ENCODE results near the gene GLO1.

DNA sequence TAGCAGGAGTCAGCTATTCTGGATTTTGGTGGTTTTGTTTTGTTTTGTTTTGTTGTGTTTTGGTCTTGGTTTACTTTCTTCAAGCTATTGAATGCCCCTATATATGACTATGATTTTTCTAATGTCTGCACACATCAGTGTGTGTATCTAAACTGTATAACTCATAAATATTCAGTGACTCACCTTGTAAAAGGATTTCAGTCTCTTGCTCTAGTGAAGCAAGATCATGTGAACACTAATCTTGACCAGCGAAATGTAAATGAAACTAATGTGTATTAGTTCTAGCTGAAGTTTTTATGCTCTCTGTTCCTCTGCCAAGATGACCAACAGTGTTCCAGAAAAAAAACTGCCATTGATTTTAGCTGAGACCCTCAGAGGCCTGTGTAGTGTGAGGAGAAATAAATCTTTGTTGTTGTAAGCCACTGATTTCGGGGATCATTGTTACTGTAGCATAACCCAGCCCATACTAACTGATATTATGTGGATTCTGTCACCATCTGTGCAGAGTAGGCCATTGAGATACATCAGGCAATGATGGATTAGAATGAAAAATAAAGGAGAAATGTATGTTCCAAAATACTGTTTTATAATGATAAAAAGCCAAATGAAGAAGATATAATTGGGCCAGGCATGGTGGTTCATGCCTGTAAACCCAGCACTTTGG is 51.7 kb downstream of the GLO1 start:
- TF ChIP-seq, protein P1, sequence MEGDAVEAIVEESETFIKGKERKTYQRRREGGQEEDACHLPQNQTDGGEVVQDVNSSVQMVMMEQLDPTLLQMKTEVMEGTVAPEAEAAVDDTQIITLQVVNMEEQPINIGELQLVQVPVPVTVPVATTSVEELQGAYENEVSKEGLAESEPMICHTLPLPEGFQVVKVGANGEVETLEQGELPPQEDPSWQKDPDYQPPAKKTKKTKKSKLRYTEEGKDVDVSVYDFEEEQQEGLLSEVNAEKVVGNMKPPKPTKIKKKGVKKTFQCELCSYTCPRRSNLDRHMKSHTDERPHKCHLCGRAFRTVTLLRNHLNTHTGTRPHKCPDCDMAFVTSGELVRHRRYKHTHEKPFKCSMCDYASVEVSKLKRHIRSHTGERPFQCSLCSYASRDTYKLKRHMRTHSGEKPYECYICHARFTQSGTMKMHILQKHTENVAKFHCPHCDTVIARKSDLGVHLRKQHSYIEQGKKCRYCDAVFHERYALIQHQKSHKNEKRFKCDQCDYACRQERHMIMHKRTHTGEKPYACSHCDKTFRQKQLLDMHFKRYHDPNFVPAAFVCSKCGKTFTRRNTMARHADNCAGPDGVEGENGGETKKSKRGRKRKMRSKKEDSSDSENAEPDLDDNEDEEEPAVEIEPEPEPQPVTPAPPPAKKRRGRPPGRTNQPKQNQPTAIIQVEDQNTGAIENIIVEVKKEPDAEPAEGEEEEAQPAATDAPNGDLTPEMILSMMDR (IDR thresholded peaks at IDR 0.05; ENCODE audit: low read length): no peak
- TF ChIP-seq EZH2 (IDR thresholded peaks at IDR 0.05; ENCODE audit: borderline replicate concordance, low read length): no peak

All from OCI-LY1 (cell line).